Activated CD8-positive, alpha-beta memory T cell treated with anti-CD3 and anti-CD28 coated beads for 1 hour (primary cell): Measurements from ENCODE around the gene LMCD1.

Experiments
- DNase-seq, 2 donors: peaks; one replicate each; pipeline ENCODE4 v3.0.0-alpha.2; 2020; ENCODE audit warnings: low read depth in 1 of 2; ENCODE audit errors: extremely low read depth in 1 of 2

The LMCD1 gene

GRCh38 chr3:8503871-8504610, 2.4 kb downstream of the LMCD1 start:
- no peak for DNase-seq

- no peak for DNase-seq
Observed at GRCh38 chr3:8504611-8504973, 3.0 kb downstream of the LMCD1 start.

GRCh38 chr3:8505621-8506020, 4.0 kb downstream of the LMCD1 start:
- DNase-seq, result no peak

GRCh38 chr3:8506571-8507061, 5.0 kb downstream of the LMCD1 start:
- DNase-seq, result no peak

GRCh38 chr3:8507496-8507895, 5.9 kb downstream of the LMCD1 start:
- DNase-seq, result no peak

GRCh38 chr3:8509961-8510360, 8.3 kb downstream of the LMCD1 start:
- no peak for DNase-seq

- no peak for DNase-seq
Observed at GRCh38 chr3:8512234-8512633, 10.6 kb downstream of the LMCD1 start.

GRCh38 chr3:8516047-8516661, 14.5 kb downstream of the LMCD1 start:
- DNase-seq, result no peak

- DNase-seq, result no peak
Observed at GRCh38 chr3:8516783-8517182, 15.2 kb downstream of the LMCD1 start.

GRCh38 chr3:8517487-8517886, 15.9 kb downstream of the LMCD1 start:
- DNase-seq, result no peak

GRCh38 chr3:8518138-8518537, 16.5 kb downstream of the LMCD1 start:
- no peak for DNase-seq

GRCh38 chr3:8519156-8519555, 17.5 kb downstream of the LMCD1 start:
- no peak for DNase-seq

GRCh38 chr3:8519774-8520448, 18.3 kb downstream of the LMCD1 start:
- DNase-seq, result no peak

- no peak for DNase-seq
Observed at GRCh38 chr3:8520816-8521403, 19.3 kb downstream of the LMCD1 start.

GRCh38 chr3:8523041-8523440, 21.4 kb downstream of the LMCD1 start:
- no peak for DNase-seq

- no peak for DNase-seq
Observed at GRCh38 chr3:8524249-8524648, 22.6 kb downstream of the LMCD1 start.

- DNase-seq, result no peak
Observed at GRCh38 chr3:8524656-8525399, 23.2 kb downstream of the LMCD1 start.

GRCh38 chr3:8525893-8526292, 24.3 kb downstream of the LMCD1 start:
- DNase-seq, result no peak

GRCh38 chr3:8529181-8529637, 27.6 kb downstream of the LMCD1 start:
- no peak for DNase-seq

- no peak for DNase-seq
Observed at GRCh38 chr3:8529738-8530525, 28.3 kb downstream of the LMCD1 start.
